Left kidney (tissue), 2 donors: ENCODE data around the gene CLEC4G. TPM values are rescaled to one million over a fixed set of nuclear protein-coding genes. Genes with fewer than 3 reads are reported as not detected.
"Not testable (repeated sequence)": the region's sequence is repeated elsewhere in the genome, so short reads cannot be mapped to it uniquely, and the experiment has no call there.

ENCODE experiments used
- DNase-seq: peaks from one replicate; pipeline ENCODE4 v3.0.0-alpha.2; 2013
- polyA plus RNA-seq: library from polyadenylated mRNA; unstranded; fragments of 120-200 nt; gene quantifications from one replicate; pipeline ENCODE4 v1.2.1, GENCODE V29; 2013; ENCODE audit not compliant: insufficient read length

The CLEC4G gene
- polyA plus RNA-seq, 1 donor: not detected

- DNase-seq: peak; percentile 39
Measured at GRCh38 chr19:7746903-7747884, 15.3 kb upstream of the CLEC4G start, which contains the start of gene CD209. CD209 (minus strand) TSS chr19:7747534; CDS start chr19:7747511, 23 bp downstream.

DNA sequence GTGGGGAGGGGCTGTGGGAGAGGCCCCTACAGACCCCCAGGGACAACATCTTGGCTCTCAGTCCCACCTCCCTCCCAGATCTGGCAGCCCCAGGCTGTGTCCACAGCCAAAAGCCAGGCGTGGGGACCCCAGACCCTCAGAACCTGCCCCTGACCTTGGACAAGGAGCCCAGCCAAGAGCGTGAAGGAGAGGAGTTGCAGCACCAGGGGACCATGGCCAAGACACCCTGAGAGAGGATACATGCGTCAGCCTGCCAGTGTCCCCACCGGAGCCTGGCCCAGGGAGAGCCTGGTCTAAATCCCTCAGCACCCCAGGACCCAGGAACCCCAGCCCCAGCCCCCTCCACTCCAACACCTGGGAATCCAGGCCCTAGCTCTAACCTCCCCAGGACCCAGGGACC lies 14.4 kb upstream of the CLEC4G start:
- DNase-seq: not testable (repeated sequence)

GRCh38 chr19:7744871-7745650 lies 13.2 kb upstream of the CLEC4G start:
- no peak for DNase-seq

GRCh38 chr19:7744199-7744786 lies 12.4 kb upstream of the CLEC4G start:
- DNase-seq: no peak

GRCh38 chr19:7743425-7743841 lies 11.5 kb upstream of the CLEC4G start:
- no peak for DNase-seq

DNA sequence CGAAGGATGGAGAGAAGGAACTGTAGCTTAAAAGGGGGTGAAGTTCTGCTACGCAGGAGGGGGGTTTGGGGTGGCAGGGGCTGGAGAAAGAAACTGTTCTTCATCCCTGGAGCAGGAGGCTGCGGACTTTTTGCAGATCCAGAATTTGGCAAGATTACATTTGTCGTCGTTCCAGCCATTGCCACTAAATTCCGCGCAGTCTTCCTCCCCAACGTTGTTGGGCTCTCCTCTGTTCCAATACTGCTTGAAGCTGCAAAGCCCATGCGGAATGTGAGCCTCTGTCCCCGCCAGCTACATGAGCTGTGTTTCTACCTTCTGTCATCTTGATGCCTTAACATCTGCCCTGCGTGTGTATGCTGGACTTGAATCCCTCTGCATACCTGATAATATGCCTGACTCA lies 11.1 kb upstream of the CLEC4G start:
- DNase-seq: no peak

DNA sequence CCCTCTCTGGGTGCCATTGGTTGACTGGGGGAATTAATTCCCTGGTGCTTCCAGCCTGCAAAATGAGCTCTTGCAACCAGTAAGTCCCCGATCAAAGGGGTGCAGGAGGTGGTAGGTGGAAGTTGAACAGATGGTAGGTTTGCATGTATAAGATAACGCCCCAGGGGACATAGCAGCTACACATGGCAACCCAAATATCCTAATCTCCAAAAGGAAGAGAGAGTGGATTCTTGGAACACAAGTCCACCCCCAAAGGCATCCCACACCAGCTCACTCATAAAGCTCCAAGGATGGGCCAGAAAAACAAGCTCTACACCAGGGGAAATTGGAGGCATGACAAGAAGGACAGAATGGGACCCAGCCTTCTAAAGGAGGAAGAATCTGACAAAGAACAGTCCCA lies 10.7 kb upstream of the CLEC4G start:
- no peak for DNase-seq

- no peak for DNase-seq
Measured at GRCh38 chr19:7740682-7741054, 8.8 kb upstream of the CLEC4G start.

DNA sequence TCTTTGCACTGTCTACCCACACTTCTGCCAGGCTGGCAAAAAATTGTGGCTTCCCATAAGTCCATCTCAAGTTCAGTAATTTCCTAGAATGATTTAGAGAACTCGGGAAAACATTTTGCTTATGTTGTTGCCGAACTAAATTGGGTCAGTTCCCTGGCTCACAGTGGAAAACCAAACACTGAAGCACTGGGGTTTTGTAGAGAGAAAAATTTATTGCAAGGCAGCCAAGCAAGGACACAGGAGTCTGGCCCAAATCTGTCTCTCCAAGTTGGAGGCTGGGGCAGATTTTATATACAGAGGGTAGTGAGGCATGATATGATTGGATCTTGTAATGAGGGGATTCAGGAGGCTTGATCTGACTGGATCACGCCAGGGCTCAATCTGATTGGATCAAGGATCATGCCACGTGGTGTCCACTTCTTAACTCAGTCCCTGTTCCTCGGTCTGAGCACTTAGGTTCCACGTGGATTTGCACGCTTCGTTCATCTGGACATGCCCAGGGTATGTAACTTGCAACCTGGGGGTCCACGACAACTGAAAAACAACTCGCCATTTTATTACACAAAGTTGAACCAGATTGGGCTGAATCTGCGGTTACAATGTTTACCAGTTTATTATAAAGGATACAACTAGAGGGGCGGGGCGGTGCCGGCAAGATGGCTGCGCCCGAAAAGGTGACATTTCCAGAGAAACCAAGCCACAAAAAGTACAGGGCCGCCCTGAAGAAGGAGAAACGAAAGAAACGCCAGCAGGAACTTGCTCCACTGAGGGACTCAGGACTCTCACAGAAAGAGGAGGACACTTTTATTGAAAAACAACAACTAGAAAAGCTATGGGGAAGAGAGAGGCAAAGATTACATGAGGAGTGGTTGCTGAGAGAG lies 8.1 kb upstream of the CLEC4G start:
- DNase-seq: no peak

GRCh38 chr19:7739211-7739755 lies 7.4 kb upstream of the CLEC4G start:
- DNase-seq: no peak

GRCh38 chr19:7738023-7738422 lies 6.1 kb upstream of the CLEC4G start:
- DNase-seq: no peak

DNA sequence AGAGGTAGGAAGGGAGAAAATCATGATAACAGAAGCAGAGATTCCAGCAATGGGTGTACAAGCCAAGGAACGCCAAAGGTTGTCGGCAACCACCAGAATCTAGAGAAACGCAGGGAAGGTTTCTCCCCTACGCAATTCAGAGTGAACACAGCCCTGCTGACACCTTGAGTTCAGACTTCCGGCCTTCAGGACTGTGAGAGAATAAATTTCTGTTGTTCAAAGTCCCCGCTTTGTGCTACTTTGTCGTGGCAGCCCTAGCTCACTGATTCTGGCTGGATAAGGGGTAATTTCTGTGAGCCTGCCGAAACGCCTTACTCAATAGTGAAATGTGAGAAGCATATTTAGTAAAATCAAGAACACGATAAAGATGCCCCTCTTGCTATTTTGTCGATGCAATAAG lies 5.3 kb upstream of the CLEC4G start:
- no peak for DNase-seq

DNA sequence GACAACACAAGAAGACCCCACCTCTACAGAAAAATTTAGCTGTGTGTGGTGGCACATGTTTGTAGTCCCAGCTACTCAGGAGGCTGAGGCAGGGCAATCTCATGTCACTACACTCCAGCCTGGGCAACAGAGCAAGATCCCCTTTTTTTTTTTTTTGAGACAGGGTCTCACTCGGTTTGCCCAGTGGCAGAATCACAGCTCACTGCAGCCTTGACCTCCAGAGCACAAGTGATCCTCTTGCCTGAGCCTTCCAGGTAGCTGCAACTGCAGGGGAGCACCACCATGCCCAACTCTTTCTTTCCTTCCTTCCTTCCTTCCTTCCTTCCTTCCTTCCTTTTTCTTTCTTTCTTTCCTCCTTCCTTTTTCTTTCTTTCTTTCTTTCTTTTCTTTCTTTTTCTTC lies 4.2 kb upstream of the CLEC4G start:
- DNase-seq: no peak

- DNase-seq: no peak
Measured at GRCh38 chr19:7734220-7735203, 2.6 kb upstream of the CLEC4G start.

- no peak for DNase-seq
Measured at GRCh38 chr19:7733376-7733775, 1.5 kb upstream of the CLEC4G start.

DNA sequence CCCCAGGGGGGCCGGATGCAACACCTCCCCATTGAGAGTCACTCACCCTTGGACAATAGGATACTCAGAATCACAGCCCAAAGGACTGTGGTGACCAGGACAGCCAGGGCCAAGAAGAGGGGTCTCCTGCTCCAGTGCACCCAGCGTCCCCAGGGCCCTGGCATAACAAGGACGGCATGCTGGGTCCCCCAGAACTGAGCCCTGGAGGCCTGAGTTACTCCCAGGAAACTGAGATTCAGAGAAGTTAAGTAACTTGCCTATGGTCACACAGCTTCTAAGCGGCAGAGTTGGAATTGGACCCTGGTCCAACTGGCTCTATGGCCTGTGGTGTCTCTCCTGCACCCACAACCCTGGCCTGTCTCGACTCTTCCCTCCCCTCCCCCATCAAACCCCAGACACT lies 295 bp downstream of the CLEC4G start:
- DNase-seq: no peak

DNA sequence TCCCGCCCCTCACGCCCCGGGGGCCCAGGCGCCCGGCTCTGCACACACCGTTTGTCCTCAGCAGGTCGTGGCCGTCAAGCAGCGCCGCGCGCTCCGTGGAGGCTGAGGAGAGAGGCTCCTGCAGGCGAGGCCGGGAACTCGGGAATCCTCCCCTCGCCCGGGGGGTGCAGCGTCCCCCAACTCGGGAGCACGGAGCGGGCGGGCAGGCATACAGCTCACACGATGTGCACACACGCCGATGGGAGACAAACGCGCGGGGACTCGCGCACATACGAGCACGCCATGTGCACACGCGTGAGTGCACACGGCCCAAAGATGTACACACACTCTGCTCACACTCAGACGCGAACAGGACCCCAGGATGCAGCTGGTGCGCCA lies 703 bp downstream of the CLEC4G start:
- no peak for DNase-seq

- DNase-seq: no peak
Measured at GRCh38 chr19:7730286-7731217, 1.4 kb downstream of the CLEC4G start.

GRCh38 chr19:7729831-7730285 lies 2.1 kb downstream of the CLEC4G start:
- no peak for DNase-seq
